Neural crest cell (in vitro differentiated cells): Measurements from ENCODE around the gene VAX1. TPM values are rescaled to one million over a fixed set of nuclear protein-coding genes. Genes with fewer than 3 reads are reported as not detected.
A peak's percentile ranks its signal among the peaks of the same experiment; 100 is the strongest.

Experiments used
- DNase-seq: peaks from one replicate; pipeline ENCODE4 v3.0.0; 2021; ENCODE audit warnings: low read depth, mixed read lengths, low spot score
- H3K27ac Mint-ChIP-seq: one replicate; pipeline ENCODE4 v1.8.0; 2021; ENCODE audit warnings: mild to moderate bottlenecking, mixed read lengths; ENCODE audit not compliant: unreplicated experiment
- H3K27me3 Mint-ChIP-seq: 2 replicates; pipeline ENCODE4 v1.8.0; 2021; ENCODE audit warnings: low read depth, mild to moderate bottlenecking, mixed read lengths
- H3K36me3 Mint-ChIP-seq: 2 replicates; pipeline ENCODE4 v1.8.0; 2021; ENCODE audit warnings: low read depth, mild to moderate bottlenecking, mixed read lengths
- H3K4me1 Mint-ChIP-seq: 2 replicates; pipeline ENCODE4 v1.8.0; 2021; ENCODE audit warnings: mixed read lengths
- H3K4me3 Mint-ChIP-seq: one replicate; pipeline ENCODE4 v1.8.0; 2021; ENCODE audit warnings: mild to moderate bottlenecking, mixed read lengths
- H3K9me3 Mint-ChIP-seq: 2 replicates; pipeline ENCODE4 v1.8.0; 2021; ENCODE audit warnings: mixed read lengths
- total RNA-seq: library from RNA; stranded (reverse); gene quantifications from 2 replicates; pipeline ENCODE4 v1.2.1, GENCODE V29; 2021
- TF ChIP-seq, protein P1 (sequence below): fragments of 200-600 bp; sonication (generic); conservative IDR thresholded peaks from 2 replicates; pipeline ENCODE4 v1.5.0; 2021; ENCODE audit warnings: antibody characterized with exemption, mild to moderate bottlenecking

Gene VAX1
- total RNA-seq, 1 donor from 2014 or later: 0.23 TPM

DNA sequence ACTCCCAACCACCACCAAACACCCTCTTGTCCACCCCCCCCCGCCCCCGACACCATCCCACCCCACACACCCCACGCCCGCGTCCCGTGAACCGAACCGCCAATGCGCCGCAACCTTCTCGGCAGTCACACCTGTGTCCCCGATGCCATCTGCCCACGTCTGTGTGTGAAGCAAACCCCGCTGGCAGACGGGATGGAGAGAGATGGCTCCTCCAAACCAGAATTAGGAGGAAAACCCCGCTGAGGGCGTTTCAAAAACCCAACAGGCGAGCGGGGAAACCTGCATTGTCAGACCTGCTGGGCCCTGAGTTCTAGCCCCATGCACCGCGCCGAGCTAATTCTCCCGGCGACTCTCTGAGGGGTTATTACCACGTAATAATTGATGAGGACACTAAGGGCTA, 30.7 kb upstream of the VAX1 start:
- TF ChIP-seq, protein P1, sequence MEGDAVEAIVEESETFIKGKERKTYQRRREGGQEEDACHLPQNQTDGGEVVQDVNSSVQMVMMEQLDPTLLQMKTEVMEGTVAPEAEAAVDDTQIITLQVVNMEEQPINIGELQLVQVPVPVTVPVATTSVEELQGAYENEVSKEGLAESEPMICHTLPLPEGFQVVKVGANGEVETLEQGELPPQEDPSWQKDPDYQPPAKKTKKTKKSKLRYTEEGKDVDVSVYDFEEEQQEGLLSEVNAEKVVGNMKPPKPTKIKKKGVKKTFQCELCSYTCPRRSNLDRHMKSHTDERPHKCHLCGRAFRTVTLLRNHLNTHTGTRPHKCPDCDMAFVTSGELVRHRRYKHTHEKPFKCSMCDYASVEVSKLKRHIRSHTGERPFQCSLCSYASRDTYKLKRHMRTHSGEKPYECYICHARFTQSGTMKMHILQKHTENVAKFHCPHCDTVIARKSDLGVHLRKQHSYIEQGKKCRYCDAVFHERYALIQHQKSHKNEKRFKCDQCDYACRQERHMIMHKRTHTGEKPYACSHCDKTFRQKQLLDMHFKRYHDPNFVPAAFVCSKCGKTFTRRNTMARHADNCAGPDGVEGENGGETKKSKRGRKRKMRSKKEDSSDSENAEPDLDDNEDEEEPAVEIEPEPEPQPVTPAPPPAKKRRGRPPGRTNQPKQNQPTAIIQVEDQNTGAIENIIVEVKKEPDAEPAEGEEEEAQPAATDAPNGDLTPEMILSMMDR: no peak
- Mint-ChIP-seq H3K9me3 (no peaks in the 10 kb centered on the region), H3K4me3 (no peak overlapping the region), H3K36me3 (peaks cover 3% of the 10 kb centered on the region), H3K27me3 (peaks cover 100% of the 10 kb centered on the region), H3K4me1 (peaks cover 13% of the 10 kb centered on the region), H3K27ac (no peak overlapping the region)
- no peak for DNase-seq

DNA sequence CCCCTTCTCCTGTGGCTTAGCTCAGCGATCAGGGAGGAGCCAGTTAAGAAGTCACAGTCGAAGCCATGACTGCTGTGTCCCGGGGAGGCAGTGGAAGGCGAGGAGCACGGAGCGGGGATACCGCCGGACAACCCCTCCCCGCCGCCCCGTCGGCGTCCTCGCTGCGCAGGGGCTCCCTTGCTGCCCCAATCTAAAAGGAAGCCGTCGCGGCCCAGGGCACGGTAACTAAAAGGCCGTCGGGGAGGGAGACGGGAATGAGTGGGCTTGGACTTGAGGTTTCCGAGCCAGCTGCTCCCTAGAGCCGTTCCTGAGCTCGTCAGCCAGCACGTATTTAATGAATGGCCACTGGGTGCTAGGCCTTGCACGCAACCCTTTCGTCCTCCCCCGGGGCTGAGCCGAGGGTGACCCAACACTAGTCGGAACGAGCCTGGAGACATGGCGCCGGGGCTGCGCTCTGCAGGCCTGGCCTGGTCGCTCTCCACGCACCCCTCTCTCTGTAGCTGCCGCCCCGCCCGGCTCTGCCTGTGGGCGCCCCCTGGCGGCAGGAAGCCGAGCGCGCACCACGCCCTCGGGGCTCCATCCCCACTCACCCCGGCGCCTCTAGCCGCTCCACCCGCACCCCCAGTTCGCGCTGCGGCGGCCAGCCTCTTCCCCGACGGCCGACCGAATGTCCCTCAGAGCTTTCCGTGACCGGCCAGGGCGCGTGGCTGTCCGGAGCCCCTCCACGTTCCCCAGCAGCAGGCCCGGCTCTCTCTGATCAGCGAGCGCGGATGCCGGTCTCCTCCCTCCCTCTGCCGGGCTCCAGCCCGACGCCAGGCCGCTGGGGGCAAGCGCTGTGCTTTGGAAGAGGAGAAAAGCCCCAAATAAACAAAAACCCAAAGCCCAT, 30.0 kb upstream of the VAX1 start:
- Mint-ChIP-seq H3K4me1 (peaks cover 13% of the 10 kb centered on the region), H3K27me3 (peaks cover 100% of the 10 kb centered on the region), H3K36me3 (peaks cover 3% of the 10 kb centered on the region), H3K9me3 (no peaks in the 10 kb centered on the region), H3K4me3 (peak overlapping the region; percentile 73), H3K27ac (no peak overlapping the region)
- TF ChIP-seq, protein P1: peak; percentile 99
- peak; percentile 75 for DNase-seq

DNA sequence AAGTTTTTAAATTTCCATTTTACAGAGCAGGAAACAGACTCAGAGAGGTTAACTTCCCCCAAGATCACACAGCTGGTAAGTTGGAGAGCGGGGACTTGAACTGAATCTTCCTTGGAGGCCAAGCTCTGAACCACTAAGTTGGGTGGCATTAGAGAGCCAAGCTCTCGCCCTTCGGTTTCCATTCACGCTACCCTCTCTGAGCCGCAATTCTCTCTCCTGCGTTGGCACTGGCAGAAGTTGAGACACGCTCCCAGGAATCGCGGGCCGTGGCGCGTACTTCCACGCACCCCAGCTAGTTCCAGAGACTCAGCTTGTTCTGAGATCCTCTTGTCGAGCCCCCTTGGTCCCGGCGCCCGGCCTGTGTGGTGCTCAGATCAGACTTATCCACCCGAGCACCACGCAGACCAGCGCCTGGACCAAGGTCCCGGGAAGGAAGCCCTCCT, 29.3 kb upstream of the VAX1 start:
- no peaks in the 10 kb centered on the region for H3K9me3 Mint-ChIP-seq
- H3K4me1 Mint-ChIP-seq: peaks cover 13% of the 10 kb centered on the region
- DNase-seq: no peak
- H3K4me3 Mint-ChIP-seq: no peak overlapping the region
- TF ChIP-seq, protein P1: no peak
- H3K36me3 Mint-ChIP-seq: peaks cover 3% of the 10 kb centered on the region
- H3K27ac Mint-ChIP-seq: no peak overlapping the region
- peaks cover 100% of the 10 kb centered on the region for H3K27me3 Mint-ChIP-seq

DNA sequence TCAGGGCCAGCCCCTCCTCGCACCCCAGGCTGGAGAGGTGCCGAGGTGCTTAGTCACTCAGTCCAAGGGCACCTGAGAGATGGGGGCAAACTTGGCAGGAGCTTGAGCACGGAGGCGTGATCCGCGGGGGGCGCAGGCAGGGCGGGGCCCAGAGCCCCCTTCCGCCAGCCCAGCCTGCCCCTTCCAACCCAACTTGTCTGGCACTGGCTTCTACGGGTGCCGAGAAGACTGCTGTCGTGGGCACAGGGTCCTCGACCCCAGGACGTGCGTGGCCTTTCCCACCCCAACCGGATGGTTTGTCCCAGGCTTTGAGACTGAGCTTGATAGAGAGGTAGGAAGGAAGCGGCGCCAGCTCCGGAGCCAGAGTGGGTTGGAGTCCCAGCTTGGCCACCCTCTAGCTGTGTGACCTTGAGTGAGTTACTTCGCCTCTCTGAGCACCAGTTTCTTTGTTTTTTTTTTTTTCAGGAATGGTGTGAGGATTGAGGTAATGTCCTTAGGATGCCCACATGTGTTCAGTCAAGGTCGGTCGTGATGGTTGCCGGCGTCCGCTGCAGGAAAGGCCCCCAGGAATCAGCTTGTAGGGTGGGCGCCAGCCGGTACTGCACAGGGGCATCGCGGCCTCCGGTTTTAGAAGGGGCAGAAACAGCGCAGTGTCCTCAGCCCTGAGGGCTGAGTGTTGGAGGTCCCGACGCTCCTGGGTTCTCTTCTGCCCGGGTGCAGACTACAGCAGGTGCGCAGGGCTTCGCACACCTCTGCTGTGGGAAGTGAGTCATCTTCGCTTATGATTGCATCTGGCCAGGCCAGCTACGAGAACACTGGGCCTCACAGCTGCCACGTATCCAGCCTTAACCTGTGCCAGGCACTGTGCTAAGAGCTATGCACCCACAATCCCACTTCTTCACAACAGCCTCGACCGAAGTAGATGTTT, 28.6 kb upstream of the VAX1 start:
- Mint-ChIP-seq H3K9me3 (no peaks in the 10 kb centered on the region), H3K4me3 (no peak overlapping the region), H3K27ac (no peak overlapping the region), H3K27me3 (peaks cover 100% of the 10 kb centered on the region), H3K36me3 (peaks cover 3% of the 10 kb centered on the region), H3K4me1 (peaks cover 13% of the 10 kb centered on the region)
- TF ChIP-seq, protein P1: no peak
- no peak for DNase-seq

DNA sequence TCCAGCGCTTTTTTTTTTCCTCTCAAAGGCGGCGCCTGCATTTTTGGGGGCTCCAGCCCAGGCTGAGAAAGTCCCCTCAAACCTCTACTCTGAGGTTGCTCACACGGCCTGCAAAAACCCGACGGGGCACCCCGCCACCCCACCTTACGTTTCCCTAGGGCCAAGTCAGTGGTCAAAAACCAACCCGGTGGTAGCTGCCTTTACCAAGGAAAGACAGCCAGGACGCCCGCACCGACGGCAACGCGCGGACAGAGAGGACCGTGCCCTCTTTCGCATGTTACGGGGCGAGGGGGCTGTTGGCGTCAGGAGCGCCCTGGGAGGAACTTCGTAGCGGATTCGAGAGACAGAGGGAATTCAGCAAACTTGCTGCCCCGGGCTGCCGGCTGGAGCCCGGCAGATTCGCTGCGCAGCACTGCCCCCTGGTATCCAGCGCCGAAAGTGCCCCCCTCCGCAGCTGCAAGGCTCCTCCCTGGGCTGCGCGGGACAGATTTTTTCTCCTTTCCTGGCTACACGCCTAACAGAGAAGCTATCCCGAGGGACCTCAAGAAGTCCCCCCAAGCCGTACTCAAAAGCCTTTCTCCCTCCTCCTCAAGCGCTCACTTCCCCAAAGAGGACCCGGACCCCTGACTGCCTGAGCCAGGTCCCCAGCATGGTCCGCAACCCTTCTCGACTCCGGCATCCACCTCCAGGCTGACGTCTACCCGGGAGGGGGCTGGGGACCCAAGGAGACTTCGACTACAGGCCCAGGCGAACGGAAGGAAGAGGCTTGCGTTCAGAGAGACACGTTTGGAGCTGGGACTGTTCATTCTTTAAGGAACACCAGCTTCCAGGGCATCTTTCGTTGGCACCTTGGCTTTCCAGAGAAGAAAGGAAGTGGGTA, 27.7 kb upstream of the VAX1 start:
- Mint-ChIP-seq H3K36me3 (peaks cover 3% of the 10 kb centered on the region), H3K27ac (no peak overlapping the region), H3K27me3 (peaks cover 100% of the 10 kb centered on the region), H3K9me3 (no peaks in the 10 kb centered on the region), H3K4me3 (peak overlapping the region; percentile 46), H3K4me1 (peaks cover 13% of the 10 kb centered on the region)
- peak; percentile 73 for DNase-seq
- TF ChIP-seq, protein P1: peak; percentile 73
